DMS 273 (cell line): Measurements from ENCODE around the gene SPAG17.
A peak's percentile ranks its signal among the peaks of the same experiment; 100 is the strongest.

ENCODE experiments used
- DNase-seq: peaks from one replicate; lab custom pipeline; 2025; ENCODE audit not compliant: unreplicated experiment; lab: John Stamatoyannopoulos, UW

The SPAG17 gene

GRCh38 chr1:118185084-118185832 is at the start of gene SPAG17:
TSS of gene SPAG17 (minus strand) at chr1:118185228. CDS start at chr1:118185157, 71 bp downstream.
- DNase-seq = peak; percentile 91

DNA sequence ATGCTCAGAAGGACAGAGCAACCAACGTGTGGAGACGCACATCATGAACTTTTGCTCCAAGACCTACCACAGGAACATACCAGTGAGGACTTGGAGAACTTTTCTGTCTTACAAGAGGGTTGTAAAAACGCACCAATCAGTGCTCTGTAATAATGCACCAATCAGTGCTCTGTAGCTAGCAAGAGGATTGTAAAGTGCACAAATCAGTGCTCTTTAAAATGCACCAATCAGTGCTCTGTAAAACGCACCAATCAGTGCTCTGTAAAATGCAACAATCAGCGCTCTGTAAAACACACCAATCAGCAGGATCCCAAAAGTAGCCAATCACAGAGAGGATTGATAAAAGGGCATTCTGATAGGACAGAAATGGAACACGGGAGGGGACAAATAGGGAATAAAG is 40.4 kb upstream of the SPAG17 start:
- DNase-seq = no peak

- DNase-seq = peak; percentile 74
Measured at GRCh38 chr1:118223426-118223825, 38.4 kb upstream of the SPAG17 start.

GRCh38 chr1:118219438-118219837 is 34.4 kb upstream of the SPAG17 start:
- no peak for DNase-seq

- DNase-seq = no peak
Measured at GRCh38 chr1:118217141-118217838, 32.3 kb upstream of the SPAG17 start.

GRCh38 chr1:118214866-118215265 is 29.8 kb upstream of the SPAG17 start:
- no peak for DNase-seq

GRCh38 chr1:118210723-118211110 is 25.7 kb upstream of the SPAG17 start:
- no peak for DNase-seq

DNA sequence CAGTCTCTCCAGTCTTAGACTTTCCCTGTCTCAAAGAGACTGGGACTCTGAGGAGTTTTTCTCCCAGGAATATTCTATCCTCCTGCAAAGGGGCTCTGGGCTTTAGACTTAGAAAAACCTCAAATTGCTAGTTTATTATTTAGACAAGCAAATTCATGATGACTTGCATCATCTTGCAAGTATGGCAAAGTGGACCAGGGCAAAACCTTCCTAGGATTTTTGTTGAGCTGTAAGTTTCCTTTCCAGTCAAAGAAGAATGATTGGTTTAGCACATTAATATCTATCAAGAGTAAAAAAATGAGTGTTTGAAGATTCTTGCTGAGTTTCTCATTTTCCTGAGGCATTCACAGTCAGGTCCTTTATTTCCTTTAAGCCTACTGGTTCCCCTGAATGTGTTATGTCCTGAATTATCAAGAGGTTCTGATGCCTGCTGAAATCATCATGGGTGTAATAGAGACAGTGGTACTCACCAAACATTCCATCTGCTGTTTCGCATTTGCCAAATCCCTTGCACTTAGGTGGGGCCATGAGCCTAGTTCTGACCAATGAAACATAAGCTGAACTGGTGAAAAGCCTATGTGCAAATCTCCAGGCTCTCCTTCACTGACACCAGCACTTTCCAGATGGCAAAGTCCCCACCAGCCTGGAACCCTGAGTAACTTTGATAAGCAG is 25.2 kb upstream of the SPAG17 start:
- peak; percentile 21 for DNase-seq

DNA sequence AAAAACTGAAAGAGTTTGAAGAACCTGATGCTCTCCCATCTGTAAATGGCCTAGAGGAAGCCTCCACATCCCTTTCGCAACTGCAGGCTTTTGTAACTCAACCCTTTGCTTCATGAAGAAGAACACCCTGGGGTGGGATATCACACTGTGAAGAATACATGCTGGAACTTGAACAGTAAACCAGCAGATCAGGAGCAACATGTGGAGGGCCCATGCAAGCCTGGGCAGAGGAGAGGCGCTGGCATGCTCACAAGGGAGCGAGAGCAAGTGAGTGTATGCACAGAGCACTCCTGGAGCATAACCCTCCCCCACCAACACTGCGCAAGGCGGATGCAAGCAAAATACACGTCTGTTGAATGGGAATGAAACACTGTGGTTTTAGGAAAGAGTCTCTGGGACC is 24.6 kb upstream of the SPAG17 start:
- peak; percentile 5 for DNase-seq

GRCh38 chr1:118206966-118207365 is 21.9 kb upstream of the SPAG17 start:
- no peak for DNase-seq

DNA sequence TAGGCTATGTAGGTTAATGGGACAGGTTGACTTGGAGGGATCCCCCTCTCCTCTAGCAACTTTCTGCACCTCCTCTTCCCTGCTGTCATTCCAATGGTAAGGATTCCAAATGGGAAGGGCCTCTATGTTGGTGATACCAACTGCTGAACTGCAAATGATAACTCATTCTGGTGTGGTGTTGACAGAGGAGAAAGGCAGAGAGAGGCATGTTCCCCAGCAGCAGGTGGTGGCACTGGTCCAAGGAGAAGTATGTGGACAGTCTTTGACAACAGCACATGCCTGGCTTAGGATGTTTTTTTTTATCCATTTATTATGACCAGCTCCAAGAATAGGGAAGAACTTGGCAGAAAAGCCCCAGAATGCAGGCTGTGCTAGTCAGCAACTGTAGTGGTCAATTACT is 19.6 kb upstream of the SPAG17 start:
- DNase-seq = peak; percentile 37

GRCh38 chr1:118204105-118204504 is 19.1 kb upstream of the SPAG17 start:
- DNase-seq = no peak

- no peak for DNase-seq
Measured at GRCh38 chr1:118202076-118202608, 17.1 kb upstream of the SPAG17 start.

GRCh38 chr1:118201524-118201923 is 16.5 kb upstream of the SPAG17 start:
- DNase-seq = no peak

DNA sequence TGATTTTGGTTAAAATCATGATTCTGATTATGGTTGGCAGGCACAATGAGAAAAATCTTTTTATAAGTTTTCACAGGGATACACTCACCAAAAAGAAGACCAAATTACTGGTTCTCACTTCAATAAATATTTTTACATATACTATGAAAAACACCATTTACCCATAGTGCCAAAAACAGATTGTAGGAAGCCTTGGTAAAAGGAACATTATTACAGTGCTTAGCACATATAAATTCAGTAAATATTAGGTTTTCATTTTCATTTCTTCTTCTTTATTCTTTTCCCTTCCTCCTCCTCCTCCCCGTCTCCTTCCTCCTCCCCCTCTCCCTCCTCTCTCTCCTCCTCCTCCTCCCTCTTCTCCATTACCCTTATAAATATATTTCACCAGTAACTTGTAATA is 15.8 kb upstream of the SPAG17 start:
- DNase-seq = no peak

DNA sequence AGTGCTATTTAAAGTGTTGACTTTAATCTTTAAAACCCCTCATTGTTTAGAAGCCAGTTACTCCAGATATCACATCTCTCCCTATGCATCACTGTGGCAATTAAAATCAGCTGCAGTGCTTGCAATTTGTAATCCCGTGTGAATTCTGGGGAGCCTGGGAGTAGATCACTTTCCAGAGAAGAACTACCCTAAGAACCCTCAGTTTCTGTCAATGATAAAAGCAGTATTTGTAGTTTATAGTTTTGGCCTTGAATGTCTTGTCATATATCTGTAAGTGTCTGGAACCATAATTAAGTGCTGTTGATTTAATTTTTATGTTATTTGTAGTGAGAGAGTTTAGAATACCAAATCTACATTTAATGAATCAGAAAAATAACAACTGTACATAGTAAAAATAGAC is 5.5 kb upstream of the SPAG17 start:
- DNase-seq = no peak

DNA sequence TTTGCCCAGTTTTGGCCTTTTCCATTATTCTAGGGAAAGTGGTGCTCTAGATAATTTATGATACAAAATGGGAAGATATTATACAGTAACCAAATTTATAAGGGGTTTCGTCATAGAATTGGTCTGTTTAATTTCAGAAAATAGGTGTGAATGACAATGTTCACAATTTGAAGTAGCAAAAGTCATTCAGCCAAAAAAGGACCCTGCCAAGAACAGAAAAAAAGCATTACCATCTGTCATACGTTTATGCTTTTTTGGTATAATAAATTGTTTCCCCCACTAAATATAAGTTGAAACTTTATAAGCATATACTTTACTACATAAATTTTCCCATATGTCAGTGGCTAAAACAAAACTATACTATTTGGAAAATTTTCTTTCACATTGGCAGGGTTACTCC is 4.5 kb upstream of the SPAG17 start:
- DNase-seq = no peak

- no peak for DNase-seq
Measured at GRCh38 chr1:118188411-118188810, 3.4 kb upstream of the SPAG17 start.

- DNase-seq = no peak
Measured at GRCh38 chr1:118186026-118186425, 998 bp upstream of the SPAG17 start.

DNA sequence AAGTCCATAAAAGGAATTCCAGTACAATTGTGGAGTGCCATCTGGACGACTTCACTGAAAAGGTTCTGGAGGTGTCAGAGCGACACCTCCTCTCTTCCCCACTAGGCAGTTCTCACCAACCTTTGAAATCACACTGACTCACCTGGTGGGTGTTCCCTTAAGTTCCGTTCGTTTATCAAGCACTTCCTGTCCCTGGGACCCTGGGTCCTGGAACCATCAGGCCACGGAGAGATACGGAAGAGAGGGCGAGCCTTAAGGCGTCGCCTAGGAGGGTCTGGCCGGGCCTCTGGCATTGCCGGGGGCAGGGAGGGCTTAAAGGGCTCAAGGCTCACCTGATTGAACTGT is 317 bp downstream of the SPAG17 start:
- peak; percentile 34 for DNase-seq

GRCh38 chr1:118183586-118183985 is 1.4 kb downstream of the SPAG17 start:
- DNase-seq = no peak

DNA sequence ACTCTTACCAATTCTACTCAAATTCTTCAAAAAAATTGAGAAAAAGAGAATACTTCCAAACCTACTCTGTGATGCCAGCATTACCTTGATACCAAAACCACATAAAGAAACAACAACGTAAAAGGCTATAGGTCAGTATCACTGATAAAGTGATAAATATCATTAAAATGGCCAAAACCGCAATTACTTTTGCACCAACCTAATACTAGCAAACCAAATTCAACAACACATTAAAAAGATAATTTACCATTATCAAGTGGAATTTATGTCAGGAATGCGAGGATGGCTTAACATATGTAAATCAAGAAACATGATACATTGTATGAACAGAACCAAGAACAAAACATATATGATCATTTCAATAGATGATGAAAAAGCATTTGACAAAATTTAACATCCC is 7.0 kb downstream of the SPAG17 start:
- DNase-seq = no peak
